ENCODE results near the gene SLC19A1. TPM values are rescaled to one million over a fixed set of nuclear protein-coding genes. Genes with fewer than 3 reads are reported as not detected.

The SLC19A1 gene
- total RNA-seq, 4 donors from 2014 or later: 7.0 to 9.8 (median 7.9) TPM

GRCh38 chr21:45549626-45550463, 7.6 kb upstream of the SLC19A1 start:
- Histone ChIP-seq H3K4me1 (peaks cover 10% of the 10 kb centered on the region), H3K9me3 (no peaks in the 10 kb centered on the region), H3K36me3 (no peaks in the 10 kb centered on the region), H3K4me3 (no peak overlapping the region), H3K27ac (no peak overlapping the region), H3K27me3 (no peaks in the 10 kb centered on the region)
- peak; percentile 55 to 65 for DNase-seq (ENCODE audit: low spot score in 2 of 2)
- WGBS: 76% methylated on average over 12 of the region's 15 CpGs
- TF ChIP-seq CTCF (IDR thresholded peaks at IDR 0.05): no peak
- TF ChIP-seq POLR2A (IDR thresholded peaks at IDR 0.05): no peak
- no peak for TF ChIP-seq POLR2AphosphoS5 (IDR thresholded peaks at IDR 0.05)
- no peak for TF ChIP-seq EP300 (IDR thresholded peaks at IDR 0.05)

- peak; percentile 26 to 61 for DNase-seq (ENCODE audit: low spot score in 2 of 2)
- no peak for TF ChIP-seq POLR2A (IDR thresholded peaks at IDR 0.05)
- TF ChIP-seq CTCF (IDR thresholded peaks at IDR 0.05): no peak
- no peak for TF ChIP-seq EP300 (IDR thresholded peaks at IDR 0.05)
- TF ChIP-seq POLR2AphosphoS5 (IDR thresholded peaks at IDR 0.05): no peak
These were observed 6.7 kb upstream of the SLC19A1 start for GRCh38 chr21:45548711-45549491.

GRCh38 chr21:45547545-45547900, 5.3 kb upstream of the SLC19A1 start:
- Histone ChIP-seq H3K36me3 (no peaks in the 10 kb centered on the region), H3K9me3 (no peaks in the 10 kb centered on the region), H3K4me3 (no peak overlapping the region), H3K4me1 (peaks cover 13% of the 10 kb centered on the region), H3K27ac (no peak overlapping the region), H3K27me3 (no peaks in the 10 kb centered on the region)
- WGBS: 83% methylated on average over 3 of the region's 3 CpGs
- TF ChIP-seq EP300 (IDR thresholded peaks at IDR 0.05): no peak
- no peak for TF ChIP-seq CTCF (IDR thresholded peaks at IDR 0.05)
- TF ChIP-seq POLR2AphosphoS5 (IDR thresholded peaks at IDR 0.05): no peak
- no peak for TF ChIP-seq POLR2A (IDR thresholded peaks at IDR 0.05)
- peak; percentile 15 to 61 for DNase-seq (ENCODE audit: low spot score in 2 of 2)

More at GRCh38 chr21:45548711-45549491, 6.7 kb upstream of the SLC19A1 start:
- Histone ChIP-seq H3K36me3 (no peaks in the 10 kb centered on the region), H3K4me1 (peaks cover 4% of the 10 kb centered on the region), H3K27ac (no peak overlapping the region), H3K4me3 (no peak overlapping the region), H3K9me3 (no peaks in the 10 kb centered on the region), H3K27me3 (no peaks in the 10 kb centered on the region)
- WGBS: 89% methylated on average over 9 of the region's 9 CpGs

GRCh38 chr21:45546636-45547544, 4.7 kb upstream of the SLC19A1 start:
- Histone ChIP-seq H3K36me3 (no peaks in the 10 kb centered on the region), H3K27ac (no peak overlapping the region), H3K9me3 (no peaks in the 10 kb centered on the region), H3K4me1 (peaks cover 17% of the 10 kb centered on the region), H3K27me3 (no peaks in the 10 kb centered on the region), H3K4me3 (no peak overlapping the region)
- TF ChIP-seq EP300 (IDR thresholded peaks at IDR 0.05) (no peak), POLR2A (IDR thresholded peaks at IDR 0.05) (no peak), POLR2AphosphoS5 (IDR thresholded peaks at IDR 0.05) (no peak), CTCF (IDR thresholded peaks at IDR 0.05) (no peak)
- peak; percentile 17 to 44 for DNase-seq (ENCODE audit: low spot score in 2 of 2)
- 76% methylated on average over 16 of the region's 16 CpGs for WGBS
